Measurements from ENCODE around the gene TFPI. TPM values are rescaled to one million over a fixed set of nuclear protein-coding genes. Genes with fewer than 3 reads are reported as not detected.

TFPI gene
- total and polyA plus RNA-seq, 11 donors: 13.5 to 63.7 (median 24.6) TPM

DNA sequence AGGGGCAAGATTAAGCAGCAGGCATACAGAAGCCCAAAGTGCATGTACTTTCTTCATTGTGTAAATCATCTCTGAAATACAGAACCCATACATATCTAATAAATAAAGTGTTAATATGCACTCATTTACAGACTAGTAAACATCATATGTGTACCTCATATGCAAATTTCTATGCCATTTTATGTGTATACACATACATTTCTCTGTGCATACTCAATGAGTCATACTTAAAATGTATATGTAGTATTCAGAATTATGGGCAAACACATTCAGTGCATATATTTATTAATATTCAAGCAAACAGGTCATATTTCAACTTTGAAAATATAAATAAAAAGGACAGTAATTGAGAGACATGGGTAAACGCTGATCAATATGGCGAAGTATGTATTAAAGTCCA lies 50.5 kb downstream of the TFPI start:
- ATAC-seq (no peak), DNase-seq (no peak)
- Histone ChIP-seq H3K4me3 (no peak overlapping the region), H3K27me3 (no peaks in the 10 kb centered on the region), H3K36me3 (no peaks in the 10 kb centered on the region), H3K4me1 (peaks cover 0 to 36% (median 0%) of the 10 kb centered on the region in 12 donors), H3K27ac (no peak overlapping the region), H3K9me3 (peaks cover 0 to 16% (median 0%) of the 10 kb centered on the region in 12 donors)
- TF ChIP-seq POLR2A (IDR thresholded peaks at IDR 0.05): no peak
- TF ChIP-seq, protein P1, sequence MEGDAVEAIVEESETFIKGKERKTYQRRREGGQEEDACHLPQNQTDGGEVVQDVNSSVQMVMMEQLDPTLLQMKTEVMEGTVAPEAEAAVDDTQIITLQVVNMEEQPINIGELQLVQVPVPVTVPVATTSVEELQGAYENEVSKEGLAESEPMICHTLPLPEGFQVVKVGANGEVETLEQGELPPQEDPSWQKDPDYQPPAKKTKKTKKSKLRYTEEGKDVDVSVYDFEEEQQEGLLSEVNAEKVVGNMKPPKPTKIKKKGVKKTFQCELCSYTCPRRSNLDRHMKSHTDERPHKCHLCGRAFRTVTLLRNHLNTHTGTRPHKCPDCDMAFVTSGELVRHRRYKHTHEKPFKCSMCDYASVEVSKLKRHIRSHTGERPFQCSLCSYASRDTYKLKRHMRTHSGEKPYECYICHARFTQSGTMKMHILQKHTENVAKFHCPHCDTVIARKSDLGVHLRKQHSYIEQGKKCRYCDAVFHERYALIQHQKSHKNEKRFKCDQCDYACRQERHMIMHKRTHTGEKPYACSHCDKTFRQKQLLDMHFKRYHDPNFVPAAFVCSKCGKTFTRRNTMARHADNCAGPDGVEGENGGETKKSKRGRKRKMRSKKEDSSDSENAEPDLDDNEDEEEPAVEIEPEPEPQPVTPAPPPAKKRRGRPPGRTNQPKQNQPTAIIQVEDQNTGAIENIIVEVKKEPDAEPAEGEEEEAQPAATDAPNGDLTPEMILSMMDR (IDR thresholded peaks at IDR 0.05): no peak
- intact Hi-C loops (cut with DNase I): loop anchor here in 8 of 10 donors (5.0 to 10.0 kb wide), 7 partner anchors 74 to 1909 kb away; no protein-coding TSS in a partner anchor
- whole genome bisulfite sequencing, 4 donors: 71 to 92% (median 81%) methylated on average over 2 of the region's 2 CpGs

DNA sequence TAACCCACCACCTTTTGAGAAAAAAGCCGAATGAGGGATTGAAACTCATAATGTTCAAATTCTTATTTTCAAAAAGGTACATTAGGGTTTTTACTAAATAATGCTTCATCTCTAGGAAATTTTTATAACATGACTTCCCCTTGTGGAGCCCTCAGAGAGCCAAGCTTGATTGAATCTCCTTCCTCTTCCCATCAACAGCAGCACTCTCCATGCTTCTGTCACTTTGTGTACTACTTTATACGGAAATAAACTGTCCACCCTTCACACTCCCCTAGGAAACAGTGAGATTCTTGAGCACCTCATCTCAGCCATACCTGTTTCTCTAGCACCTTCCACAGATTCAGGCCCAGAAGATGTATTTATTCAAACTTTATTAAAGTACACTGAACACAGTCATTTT lies 51.8 kb downstream of the TFPI start:
- Histone ChIP-seq H3K4me3 (no peak overlapping the region), H3K27me3 (no peaks in the 10 kb centered on the region), H3K27ac (no peak overlapping the region), H3K36me3 (no peaks in the 10 kb centered on the region), H3K4me1 (peaks cover 0 to 36% (median 0%) of the 10 kb centered on the region in 12 donors), H3K9me3 (peaks cover 0 to 5% (median 0%) of the 10 kb centered on the region in 12 donors)
- ATAC-seq (no peak), DNase-seq (no peak)
- TF ChIP-seq, protein P1 (IDR thresholded peaks at IDR 0.05): no peak
- TF ChIP-seq POLR2A (IDR thresholded peaks at IDR 0.05): no peak
- 62 to 67% (median 65%) methylated on average over 2 of the region's 2 CpGs for WGBS, 4 donors
- intact Hi-C loops (cut with DNase I): loop anchor here in 8 of 10 donors (5.0 to 10.0 kb wide), 7 partner anchors 75 to 1910 kb away; no protein-coding TSS in a partner anchor

DNA sequence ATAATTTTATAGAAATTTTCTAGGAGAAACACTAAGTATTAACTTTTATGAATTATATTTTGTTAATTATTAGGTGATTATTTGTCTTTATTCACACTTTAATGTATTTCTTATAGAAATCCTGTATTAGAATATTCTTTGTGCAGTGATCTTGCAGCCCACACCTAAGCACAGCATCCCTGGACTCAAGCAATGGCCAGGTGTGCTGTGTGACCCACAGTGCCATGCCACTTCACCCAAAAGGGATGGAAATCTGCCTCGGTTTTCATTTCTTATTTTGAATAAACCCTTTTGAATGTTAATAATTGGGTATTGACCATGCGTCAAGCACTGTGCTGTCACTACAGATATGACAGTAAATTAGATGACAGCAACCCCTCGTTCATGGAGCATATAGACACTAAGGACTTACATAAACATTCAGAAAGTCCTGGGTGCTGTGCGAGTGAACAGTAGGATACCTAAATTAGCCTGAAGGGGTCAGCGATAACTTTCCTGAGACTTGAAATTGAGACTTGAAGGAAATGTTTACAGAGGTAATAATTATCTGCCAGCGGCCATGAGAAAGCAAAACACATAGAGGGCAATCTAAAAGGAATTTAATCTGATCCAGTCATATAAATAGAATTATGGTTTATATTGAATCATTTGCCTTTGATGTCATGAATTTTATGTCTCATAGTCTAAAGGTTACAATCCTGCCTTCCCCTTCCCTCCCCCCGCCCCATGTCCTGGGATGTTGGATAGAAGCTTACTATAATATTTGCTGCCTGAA lies 53.5 kb downstream of the TFPI start:
- no peaks in the 10 kb centered on the region for H3K27me3 ChIP-seq
- WGBS, 4 donors: 65 to 77% (median 72%) methylated on average over 7 of the region's 7 CpGs
- peaks cover 0 to 36% (median 0%) of the 10 kb centered on the region in 12 donors for H3K4me1 ChIP-seq
- TF ChIP-seq, protein P1 (IDR thresholded peaks at IDR 0.05): peak in 2 of 12 donors; percentile 6 to 9
- TF ChIP-seq POLR2A (IDR thresholded peaks at IDR 0.05): no peak
- H3K4me3 ChIP-seq: no peak overlapping the region
- peaks cover 0 to 14% (median 4%) of the 10 kb centered on the region in 9 donors for H3K36me3 ChIP-seq
- ATAC-seq (peak in 1 of 4 donors; percentile 31), DNase-seq (no peak)
- H3K27ac ChIP-seq: no peak overlapping the region
- H3K9me3 ChIP-seq: no peaks in the 10 kb centered on the region
- intact Hi-C loops (cut with DNase I): loop anchor here (1.0 to 10.0 kb wide), 10 partner anchors 77 to 1912 kb away; no protein-coding TSS in a partner anchor

DNA sequence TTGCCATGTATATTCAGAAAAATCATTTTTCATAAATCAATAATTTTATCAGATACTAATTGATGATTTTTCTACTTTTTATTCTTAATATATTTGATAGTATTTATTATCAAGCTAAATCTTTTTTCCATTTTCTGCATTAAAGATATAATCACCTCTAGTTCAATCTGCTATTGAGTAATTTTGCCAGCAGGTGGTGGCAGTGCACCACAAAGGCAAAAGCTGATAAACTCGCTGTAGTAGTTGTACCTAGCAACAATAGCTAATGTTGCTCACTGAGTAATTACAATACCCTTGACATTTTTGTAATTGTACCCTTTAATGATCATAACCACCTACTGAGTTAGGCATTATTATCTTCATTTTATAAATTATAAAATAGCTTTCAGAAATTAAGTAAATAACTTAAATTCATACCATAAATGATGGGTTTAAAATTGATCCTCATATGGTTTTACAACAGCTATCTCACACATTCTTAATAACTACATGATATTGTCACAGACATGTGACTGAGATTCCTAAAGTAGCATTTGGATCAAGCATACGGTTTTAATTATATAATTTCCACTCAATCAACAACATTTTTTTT lies 54.2 kb downstream of the TFPI start:
- intact Hi-C loops (cut with DNase I): loop anchor here (1.0 to 10.0 kb wide), 11 partner anchors 77 to 1912 kb away; no protein-coding TSS in a partner anchor
- Histone ChIP-seq H3K27me3 (no peaks in the 10 kb centered on the region), H3K9me3 (no peaks in the 10 kb centered on the region), H3K27ac (no peak overlapping the region), H3K36me3 (peaks cover 0 to 21% (median 4%) of the 10 kb centered on the region in 9 donors), H3K4me3 (no peak overlapping the region), H3K4me1 (peaks cover 0 to 35% (median 0%) of the 10 kb centered on the region in 12 donors)
- TF ChIP-seq, protein P1 (IDR thresholded peaks at IDR 0.05): peak; percentile 70 to 96 (median 84)
- no peak for TF ChIP-seq POLR2A (IDR thresholded peaks at IDR 0.05)
- WGBS, 4 donors: 10 to 19% (median 13%) methylated on average over 2 of the region's 2 CpGs
- peak in 3 of 4 donors; percentile 39 to 77 (median 62) for ATAC-seq
- DNase-seq: peak in 3 of 5 donors; percentile 30 to 41 (median 39)

Measured in heart left ventricle (tissue), 16 donors.